GM10266 (cell line): ENCODE measurements around the gene UBE2O.

Source experiments
- DNase-seq: peaks from one replicate; pipeline ENCODE4 v3.0.0; 2012; ENCODE audit errors: extremely low spot score
- TF ChIP-seq, protein P1 (sequence below): IDR thresholded peaks from 2 replicates; pipeline ENCODE4 v1.5.1; 2012; ENCODE audit warnings: mild to moderate bottlenecking, low read depth; ENCODE audit not compliant: control insufficient read depth, insufficient read depth; ENCODE audit errors: missing control alignments

The UBE2O gene

DNA sequence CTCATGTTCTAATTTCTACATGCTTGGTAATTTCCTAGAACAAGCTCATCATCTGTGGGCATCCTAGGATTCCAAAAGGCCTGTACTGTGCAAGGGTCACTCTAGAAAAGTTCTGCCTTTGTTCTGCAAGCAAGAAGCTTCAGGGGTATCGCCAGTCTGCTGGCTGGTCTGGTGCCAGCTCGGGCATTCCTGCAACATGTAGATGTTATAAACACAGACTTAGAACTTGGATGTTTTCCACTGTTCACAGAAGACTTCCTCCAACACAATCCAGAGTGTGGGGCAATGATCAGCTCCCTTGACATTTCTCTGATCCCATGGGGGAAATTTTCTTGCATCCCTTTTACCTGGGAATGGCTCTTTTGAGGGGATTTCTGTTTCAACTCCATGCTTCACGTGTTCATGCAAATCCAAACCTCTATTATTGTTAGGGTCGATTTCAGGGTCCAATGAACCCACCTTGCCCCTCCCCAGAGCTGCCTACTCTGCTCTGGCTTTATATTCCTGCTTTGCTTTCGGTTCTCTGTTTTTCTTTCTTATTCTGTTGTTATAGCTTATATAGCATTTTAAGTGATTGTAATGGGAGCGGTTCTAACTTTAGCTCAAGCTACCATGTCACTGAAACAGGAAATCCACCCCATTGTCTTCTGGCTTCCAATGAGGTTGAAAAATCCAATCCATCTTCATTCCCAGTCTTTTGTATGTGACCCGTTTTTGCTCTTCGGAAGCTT lies 25.3 kb downstream of the UBE2O start:
- TF ChIP-seq, protein P1, sequence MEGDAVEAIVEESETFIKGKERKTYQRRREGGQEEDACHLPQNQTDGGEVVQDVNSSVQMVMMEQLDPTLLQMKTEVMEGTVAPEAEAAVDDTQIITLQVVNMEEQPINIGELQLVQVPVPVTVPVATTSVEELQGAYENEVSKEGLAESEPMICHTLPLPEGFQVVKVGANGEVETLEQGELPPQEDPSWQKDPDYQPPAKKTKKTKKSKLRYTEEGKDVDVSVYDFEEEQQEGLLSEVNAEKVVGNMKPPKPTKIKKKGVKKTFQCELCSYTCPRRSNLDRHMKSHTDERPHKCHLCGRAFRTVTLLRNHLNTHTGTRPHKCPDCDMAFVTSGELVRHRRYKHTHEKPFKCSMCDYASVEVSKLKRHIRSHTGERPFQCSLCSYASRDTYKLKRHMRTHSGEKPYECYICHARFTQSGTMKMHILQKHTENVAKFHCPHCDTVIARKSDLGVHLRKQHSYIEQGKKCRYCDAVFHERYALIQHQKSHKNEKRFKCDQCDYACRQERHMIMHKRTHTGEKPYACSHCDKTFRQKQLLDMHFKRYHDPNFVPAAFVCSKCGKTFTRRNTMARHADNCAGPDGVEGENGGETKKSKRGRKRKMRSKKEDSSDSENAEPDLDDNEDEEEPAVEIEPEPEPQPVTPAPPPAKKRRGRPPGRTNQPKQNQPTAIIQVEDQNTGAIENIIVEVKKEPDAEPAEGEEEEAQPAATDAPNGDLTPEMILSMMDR, result no peak
- no peak for DNase-seq

GRCh38 chr17:76426853-76427252 lies 26.1 kb downstream of the UBE2O start:
- no peak for DNase-seq
- TF ChIP-seq, protein P1, result no peak

GRCh38 chr17:76422860-76423259 lies 30.1 kb downstream of the UBE2O start:
- DNase-seq, result no peak
- TF ChIP-seq, protein P1, result no peak

- DNase-seq, result no peak
- TF ChIP-seq, protein P1, result no peak
These were observed 30.5 kb downstream of the UBE2O start for GRCh38 chr17:76422406-76422805.

GRCh38 chr17:76421044-76421407 lies 31.9 kb downstream of the UBE2O start:
- TF ChIP-seq, protein P1, result no peak
- DNase-seq, result no peak

DNA sequence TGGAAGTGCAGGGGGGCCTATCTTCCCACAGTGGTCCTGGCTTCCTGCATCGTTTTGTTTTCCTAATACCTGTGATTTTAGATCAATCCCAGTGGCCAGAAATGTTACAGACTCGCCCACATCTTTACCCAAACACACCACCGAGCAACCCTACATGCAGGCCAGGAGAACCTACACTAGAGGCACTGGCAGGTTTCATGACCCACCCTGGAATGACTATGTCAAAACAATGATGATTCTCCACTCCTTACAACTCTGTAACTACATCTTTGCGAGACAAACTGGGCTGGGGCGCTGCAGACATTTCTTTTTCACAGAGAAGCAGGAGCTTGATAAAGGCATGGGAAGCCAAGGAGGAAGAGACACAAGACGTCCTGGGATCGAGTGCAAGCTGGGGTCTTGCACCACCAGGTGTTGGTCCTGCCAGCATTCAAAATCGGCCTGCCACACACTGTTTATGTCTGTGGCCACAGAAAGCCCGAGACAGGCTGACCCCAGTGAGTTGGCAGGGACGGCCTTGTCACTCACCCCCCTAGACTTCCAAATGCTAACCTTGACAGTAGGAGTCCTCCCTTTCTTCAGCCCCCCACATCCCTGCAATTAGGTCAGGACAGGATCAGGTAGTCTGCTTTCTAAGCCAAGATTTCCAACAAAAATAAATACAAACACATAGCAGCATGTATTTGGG lies 32.5 kb downstream of the UBE2O start:
- TF ChIP-seq, protein P1, result no peak
- no peak for DNase-seq
